Spleen (tissue), 11 donors: ENCODE measurements around the gene BEX5. TPM values are rescaled to one million over a fixed set of nuclear protein-coding genes. Genes with fewer than 3 reads are reported as not detected.

Experiments used
- DNase-seq: peaks from one replicate; pipeline ENCODE4 v3.0.0-alpha.2; 2020
- H3K27ac ChIP-seq, 8 donors: fragments of 200-600 bp; sonication (generic) in 7 of 8; 1 replicate in 4 of 8; 2 replicates in 4 of 8; pipeline versions ENCODE4 v1.5.0 to v1.8.0; 2016 to 2021; ENCODE audit warnings: inconsistent platforms in 4 of 8, mild to moderate bottlenecking in 4 of 8, moderate library complexity in 1 of 8
- H3K27me3 ChIP-seq, 7 donors: fragments of 200-600 bp; sonication (generic) in 6 of 7; replicated peaks in 1 of 7; 1 replicate in 4 of 7; 2 replicates in 3 of 7; pipeline versions ENCODE4 v1.5.0 to v1.8.0; 2016 to 2021; ENCODE audit warnings: inconsistent platforms in 3 of 7, mild to moderate bottlenecking in 1 of 7
- H3K36me3 ChIP-seq, 6 donors: fragments of 200-600 bp; sonication (generic) in 5 of 6; 1 replicate in 4 of 6; 2 replicates in 2 of 6; pipeline versions ENCODE4 v1.5.0 to v1.8.0; 2016 to 2021; ENCODE audit warnings: inconsistent platforms in 2 of 6
- H3K4me1 ChIP-seq, 6 donors: fragments of 200-600 bp; sonication (generic) in 5 of 6; 1 replicate in 3 of 6; 2 replicates in 3 of 6; pipeline versions ENCODE4 v1.5.0 to v1.8.0; 2016 to 2021; ENCODE audit warnings: inconsistent platforms in 3 of 6
- H3K4me3 ChIP-seq, 8 donors: fragments of 200-600 bp; sonication (generic) in 7 of 8; 1 replicate in 4 of 8; 2 replicates in 4 of 8; pipeline versions ENCODE4 v1.5.0 to v1.8.0; 2016 to 2021; ENCODE audit warnings: inconsistent platforms in 4 of 8, mild to moderate bottlenecking in 4 of 8, moderate library complexity in 2 of 8
- H3K9me3 ChIP-seq, 8 donors: fragments of 200-600 bp; sonication (generic) in 7 of 8; 1 replicate in 4 of 8; 2 replicates in 4 of 8; pipeline versions ENCODE4 v1.5.0 to v1.8.0; 2016 to 2021; ENCODE audit warnings: inconsistent platforms in 4 of 8
- CTCF ChIP-seq, 11 experiments: fragments of 200-600 bp in 7 of 11; fragments of 450-650 bp in 4 of 11; sonication (generic) in 4 of 11; IDR thresholded peaks in 8 of 11; conservative IDR thresholded peaks in 3 of 11; 1 replicate in 7 of 11; 2 replicates in 4 of 11; pipeline versions ENCODE4 v1.4.0 to v1.8.0; 2016 to 2021; ENCODE audit warnings: antibody characterized with exemption in 11 of 11, inconsistent platforms in 4 of 11, mild to moderate bottlenecking in 1 of 11
- POLR2A ChIP-seq, 3 donors: fragments of 450-650 bp; IDR thresholded peaks; one replicate each; pipeline ENCODE4 v1.5.1; 2017; ENCODE audit warnings: antibody characterized with exemption in 3 of 3, mild to moderate bottlenecking in 1 of 3
- POLR2AphosphoS5 ChIP-seq, 3 donors: sonication (generic); formaldehyde crosslinking; IDR thresholded peaks; one replicate each; pipeline ENCODE4 v1.5.1; 2017; ENCODE audit warnings: antibody characterized with exemption in 3 of 3
- WGBS, 5 donors: extraction: QIAGEN DNeasy Blood & Tissue Kit in 3 of 5; methylation state at CpG; one replicate each; pipeline versions ENCODE4 v1.1.5 to v1.1.7; 2013 to 2018; 5-methylcytosine and 5-hydroxymethylcytosine counted together
- intact Hi-C: fragments of 100-400 bp; cut with DNase I; formaldehyde crosslinking; loops from one replicate; pipeline ENCODE4 v1.15.0; 2023; ENCODE audit warnings: low total_unique reads
- polyA plus RNA-seq, 3 donors: library from polyadenylated mRNA; stranded (reverse); fragments of 200-250 nt; gene quantifications; one replicate each; pipeline ENCODE4 v1.2.1, GENCODE V29; 2013
- total RNA-seq, 7 donors: library from RNA; depleted of rRNA in 3 of 7; stranded (reverse); fragments of >200 nt in 3 of 7; fragmentation: NEBNext Ultra II Directional in 4 of 7; extraction: Animal tissue kit (Norgen Biotek cat#: 25700) in 4 of 7; gene quantifications; one replicate each; pipeline versions ENCODE4 v1.1.0 to v1.2.1, GENCODE V29; 2016 to 2021
- donor health status: healthy with polysubstance abuse.
- donor health status: DM: no; HTN: no; CAD: no; lungs with moderate emphysema.
- donor health status: DM: no; HTN: no; CAD: no.
- donor health status: Bipolar disorder and iron deficiency.
- donor health status: healthy.
- donor health status: DM: no; HTN: no; CAD: no.
- donor health status: DM: yes; HTN: yes; CAD: no.

BEX5 gene
- total and polyA plus RNA-seq, 10 donors: 1.8 to 5.1 (median 3.1) TPM

- Histone ChIP-seq H3K4me1 (no peaks in the 10 kb centered on the region), H3K4me3 (no peak overlapping the region), H3K36me3 (no peaks in the 10 kb centered on the region), H3K27ac (no peak overlapping the region), H3K27me3 (peaks cover 0 to 19% (median 0%) of the 10 kb centered on the region in 7 donors), H3K9me3 (peaks cover 0 to 11% (median 0%) of the 10 kb centered on the region in 8 donors)
- no peak for DNase-seq
- intact Hi-C loops: no loop called here
- WGBS, 5 donors: 70 to 91% (median 83%) methylated on average over 2 of the region's 2 CpGs; no CpG with 5 or more reads in 1 of the 5 donors
- TF ChIP-seq CTCF (IDR thresholded peaks at IDR 0.05 in 8 of 11, conservative IDR thresholded peaks at IDR 0.05 in 3 of 11) (no peak), POLR2AphosphoS5 (IDR thresholded peaks at IDR 0.05) (no peak), POLR2A (IDR thresholded peaks at IDR 0.05) (no peak)
Measured at GRCh38 chrX:102115748-102116147, 40.0 kb downstream of the BEX5 start.

GRCh38 chrX:102113367-102113766 is 42.4 kb downstream of the BEX5 start:
- H3K36me3 ChIP-seq: no peaks in the 10 kb centered on the region
- H3K27ac ChIP-seq: no peak overlapping the region
- H3K9me3 ChIP-seq: peaks cover 0 to 11% (median 0%) of the 10 kb centered on the region in 8 donors
- intact Hi-C loops: no loop called here
- peak; percentile 57 for DNase-seq
- no peak overlapping the region for H3K4me3 ChIP-seq
- no peaks in the 10 kb centered on the region for H3K4me1 ChIP-seq
- peaks cover 0 to 19% (median 0%) of the 10 kb centered on the region in 7 donors for H3K27me3 ChIP-seq
- WGBS, 5 donors: 57 to 87% (median 81%) methylated on average over 4 of the region's 4 CpGs
- TF ChIP-seq CTCF (IDR thresholded peaks at IDR 0.05 in 8 of 11, conservative IDR thresholded peaks at IDR 0.05 in 3 of 11) (no peak), POLR2A (IDR thresholded peaks at IDR 0.05) (no peak), POLR2AphosphoS5 (IDR thresholded peaks at IDR 0.05) (no peak)

Other genes with a start within 250 kb of the BEX5 start
- gene ZMAT1, start 223.9 kb downstream of the BEX5 start, total RNA-seq: 10 to 100 TPM; 10.8 to 25.9 (median 19.5) TPM
- gene ZMAT1, start 223.9 kb downstream of the BEX5 start, polyA plus RNA-seq: 10 to 100 TPM; 15.3 to 31.3 (median 15.5) TPM
- 1 to 10 TPM in 6 of 7 donors, not detected in 1; 1.7 to 5.2 (median 2.8) TPM for gene TCEAL2, start 30.3 kb downstream of the BEX5 start, total RNA-seq
- 1 to 10 TPM in 2 of 3 donors, under 1 TPM in 1; 0.39 to 3.2 (median 2.3) TPM for gene TCEAL2, start 30.3 kb downstream of the BEX5 start, polyA plus RNA-seq
- gene TCEAL6, start 13.5 kb downstream of the BEX5 start, total RNA-seq: not detected
- not detected for gene TCEAL6, start 13.5 kb downstream of the BEX5 start, polyA plus RNA-seq
- not detected for gene TCP11X1, start 59.3 kb upstream of the BEX5 start, total RNA-seq
- not detected for gene TCP11X1, start 59.3 kb upstream of the BEX5 start, polyA plus RNA-seq
- not detected for gene NXF2, start 91.2 kb upstream of the BEX5 start, total RNA-seq
- not detected for gene NXF2, start 91.2 kb upstream of the BEX5 start, polyA plus RNA-seq